Colon (tissue), 2 donors: ENCODE data around the gene ELOVL7.
"Not testable (repeated sequence)": the region's sequence is repeated elsewhere in the genome, so short reads cannot be mapped to it uniquely, and the experiment has no call there.

Source experiments
- FAIRE-seq: peaks from 2 replicates; lab custom pipeline; 2012; peaks lifted over from hg19 to GRCh38; lab: Jason Lieb, UNC
- donor health status: control.
- donor health status: control.

ELOVL7 gene

DNA sequence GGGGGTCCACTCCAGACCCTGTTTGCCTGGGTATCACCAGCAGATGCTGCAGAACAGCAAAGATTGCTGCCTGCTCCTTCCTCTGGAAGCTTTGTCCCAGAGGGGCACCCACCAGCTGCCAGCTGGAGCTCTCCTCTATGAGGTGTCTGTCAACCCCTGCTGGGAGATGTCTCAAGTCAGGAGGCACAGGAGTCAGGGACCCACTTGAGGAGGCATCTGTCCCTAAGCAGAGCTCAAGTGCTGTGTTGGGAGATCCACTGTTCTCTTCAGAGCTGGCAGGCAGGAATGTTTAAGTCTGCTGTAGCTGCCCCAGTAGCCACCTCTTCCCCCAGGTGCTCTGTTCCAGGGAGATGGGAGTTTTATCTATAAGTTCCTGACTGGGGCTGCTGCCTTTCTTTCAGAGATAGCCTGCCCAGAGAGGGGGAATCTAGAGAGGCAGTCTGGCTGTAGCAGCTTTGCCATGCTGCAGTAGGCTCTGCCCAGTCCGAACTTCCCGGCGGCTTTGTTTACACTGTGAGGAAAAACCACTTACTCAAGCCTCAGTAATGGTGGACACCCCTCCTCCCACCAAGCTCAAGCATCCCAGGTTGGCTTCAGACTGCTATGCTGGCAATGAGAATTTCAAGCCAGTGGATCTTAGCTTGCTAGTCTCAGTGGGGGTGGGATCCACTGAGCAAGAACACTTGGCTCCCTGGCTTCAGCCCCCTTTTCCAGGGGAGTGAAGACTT is 128.7 kb downstream of the ELOVL7 start:
- not testable (repeated sequence) for FAIRE-seq

DNA sequence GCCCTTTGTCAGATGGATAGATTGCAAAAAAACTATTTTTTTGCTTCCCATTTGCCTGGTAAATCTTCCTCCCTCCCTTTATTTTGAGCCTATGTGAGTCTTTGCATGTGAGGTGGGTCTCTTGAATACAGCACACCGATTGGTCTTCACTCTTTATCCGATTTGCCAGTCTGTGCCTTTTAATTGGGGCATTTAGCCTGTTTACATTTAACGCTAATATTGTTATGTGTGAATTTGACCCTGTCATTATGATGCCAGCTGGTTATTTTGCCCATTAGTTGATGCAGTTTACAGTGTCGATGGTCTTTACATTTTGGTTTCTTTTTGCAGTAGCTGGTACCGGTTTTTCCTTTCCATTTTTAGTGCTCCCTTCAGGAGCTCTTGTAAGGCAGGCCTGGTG is 131.1 kb downstream of the ELOVL7 start:
- FAIRE-seq, result no peak

DNA sequence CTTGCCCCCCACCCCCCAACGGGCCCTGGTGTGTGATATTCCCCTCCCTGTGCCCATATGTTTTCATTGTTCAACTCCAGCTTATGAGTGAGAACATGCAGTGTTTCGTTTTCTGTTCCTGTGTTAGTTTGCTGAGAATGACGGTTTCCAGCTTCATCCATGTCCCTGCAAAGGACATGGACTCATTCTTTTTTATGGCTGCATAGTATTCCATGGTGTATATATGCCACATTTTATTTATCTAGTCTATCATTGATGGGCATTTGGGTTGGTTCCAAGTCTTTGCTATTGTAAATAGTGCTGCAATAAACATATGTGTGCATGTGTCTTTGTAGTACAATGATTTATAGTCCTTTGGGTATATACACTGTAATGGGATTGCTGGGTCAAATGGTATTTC is 132.2 kb downstream of the ELOVL7 start:
- FAIRE-seq, result not testable (repeated sequence)

- FAIRE-seq, result no peak
These were observed 133.7 kb downstream of the ELOVL7 start for GRCh38 chr5:60710362-60710761.

- FAIRE-seq, result no peak
These were observed 138.9 kb downstream of the ELOVL7 start for GRCh38 chr5:60705144-60705543.

GRCh38 chr5:60703944-60704343 is 140.1 kb downstream of the ELOVL7 start:
- FAIRE-seq, result no peak
